ENCODE results near the gene ARHGDIA.

The ARHGDIA gene

DNA sequence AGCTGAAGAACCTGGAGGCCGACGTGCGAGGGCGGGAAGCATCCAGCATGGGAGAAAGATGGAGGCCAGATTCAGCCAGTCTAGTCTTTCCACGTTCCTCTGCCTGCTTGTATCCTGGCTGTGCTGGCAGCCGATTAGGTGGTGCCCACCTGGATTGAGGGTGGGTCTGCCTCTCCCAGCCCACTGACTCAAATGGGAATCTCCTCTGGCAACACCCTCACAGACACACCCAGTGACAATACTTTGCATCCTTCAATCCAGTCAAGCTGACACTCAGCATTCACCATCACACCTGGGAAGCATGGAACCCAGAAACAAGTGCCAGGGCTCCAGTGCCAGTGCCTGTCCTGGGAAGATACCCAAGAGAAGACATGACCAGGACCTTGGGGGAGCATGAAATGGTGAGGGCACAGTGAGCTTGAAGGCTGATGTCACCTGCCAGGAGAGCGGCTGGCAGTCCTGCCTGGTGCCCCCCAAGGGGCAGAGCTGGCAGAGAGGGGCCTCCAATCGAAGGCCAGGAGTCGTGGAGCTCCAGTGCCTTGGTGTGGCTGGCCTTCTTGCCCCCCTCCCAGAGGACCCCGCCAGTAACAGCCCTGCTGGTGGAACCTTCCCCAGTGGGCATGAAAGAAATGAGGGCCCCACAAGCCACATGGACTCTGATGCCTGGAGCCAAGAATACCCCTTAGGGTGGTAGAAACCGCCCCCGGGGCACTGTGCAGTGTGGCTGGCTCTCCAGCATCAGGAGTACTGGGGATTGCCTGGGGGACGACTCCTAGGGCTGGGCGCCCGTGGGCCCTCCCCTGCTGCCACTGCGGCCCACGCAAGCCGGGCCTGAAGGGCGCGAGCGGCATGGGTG lies 30.3 kb upstream of the ARHGDIA start:
- no peak for DNase-seq (ENCODE audit: low spot score)
- TF ChIP-seq, protein P1, sequence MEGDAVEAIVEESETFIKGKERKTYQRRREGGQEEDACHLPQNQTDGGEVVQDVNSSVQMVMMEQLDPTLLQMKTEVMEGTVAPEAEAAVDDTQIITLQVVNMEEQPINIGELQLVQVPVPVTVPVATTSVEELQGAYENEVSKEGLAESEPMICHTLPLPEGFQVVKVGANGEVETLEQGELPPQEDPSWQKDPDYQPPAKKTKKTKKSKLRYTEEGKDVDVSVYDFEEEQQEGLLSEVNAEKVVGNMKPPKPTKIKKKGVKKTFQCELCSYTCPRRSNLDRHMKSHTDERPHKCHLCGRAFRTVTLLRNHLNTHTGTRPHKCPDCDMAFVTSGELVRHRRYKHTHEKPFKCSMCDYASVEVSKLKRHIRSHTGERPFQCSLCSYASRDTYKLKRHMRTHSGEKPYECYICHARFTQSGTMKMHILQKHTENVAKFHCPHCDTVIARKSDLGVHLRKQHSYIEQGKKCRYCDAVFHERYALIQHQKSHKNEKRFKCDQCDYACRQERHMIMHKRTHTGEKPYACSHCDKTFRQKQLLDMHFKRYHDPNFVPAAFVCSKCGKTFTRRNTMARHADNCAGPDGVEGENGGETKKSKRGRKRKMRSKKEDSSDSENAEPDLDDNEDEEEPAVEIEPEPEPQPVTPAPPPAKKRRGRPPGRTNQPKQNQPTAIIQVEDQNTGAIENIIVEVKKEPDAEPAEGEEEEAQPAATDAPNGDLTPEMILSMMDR (IDR thresholded peaks at IDR 0.05; ENCODE audit: extremely low read depth, insufficient read depth, missing control alignments), result no peak
- in situ Hi-C loops (cut with MboI; ENCODE audit: low pct_unique_long_range_greater_than_20kb, low sequenced_read_pairs, unreplicated experiment), result no loop called here

DNA sequence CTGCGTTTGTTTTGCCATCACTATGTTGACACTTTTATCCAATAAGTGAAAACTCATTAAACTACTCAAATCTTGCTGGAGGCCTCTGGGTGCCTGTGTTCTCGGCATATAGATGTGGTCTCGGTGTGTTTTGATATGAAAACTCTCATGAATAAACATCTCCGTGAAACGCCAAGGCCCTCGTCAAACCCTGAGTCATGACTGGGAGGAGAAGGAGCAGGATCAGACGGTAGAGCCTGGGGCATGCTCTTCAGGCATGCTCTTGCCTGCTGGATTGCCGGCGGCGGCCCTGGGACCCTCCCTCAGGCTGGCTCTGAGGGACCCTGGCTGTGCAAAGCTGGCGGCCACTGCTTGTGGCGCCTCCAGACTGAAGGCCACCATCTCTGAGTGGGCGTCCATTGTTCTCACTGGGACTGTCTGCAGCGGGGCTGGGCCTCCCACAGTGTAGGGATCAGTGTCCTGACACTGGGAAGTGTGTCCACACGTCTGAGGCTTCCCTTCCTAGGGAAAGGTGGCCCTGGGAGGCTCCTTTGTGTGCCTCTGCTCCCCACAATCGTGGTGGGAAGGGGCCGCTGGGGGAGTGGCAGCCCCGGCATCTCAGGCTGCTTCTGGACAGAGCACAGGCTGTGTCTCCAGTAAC lies 29.2 kb upstream of the ARHGDIA start:
- TF ChIP-seq, protein P1 (IDR thresholded peaks at IDR 0.05; ENCODE audit: extremely low read depth, insufficient read depth, missing control alignments), result no peak
- no peak for DNase-seq (ENCODE audit: low spot score)
- in situ Hi-C loops (cut with MboI; ENCODE audit: low pct_unique_long_range_greater_than_20kb, low sequenced_read_pairs, unreplicated experiment), result no loop called here

DNA sequence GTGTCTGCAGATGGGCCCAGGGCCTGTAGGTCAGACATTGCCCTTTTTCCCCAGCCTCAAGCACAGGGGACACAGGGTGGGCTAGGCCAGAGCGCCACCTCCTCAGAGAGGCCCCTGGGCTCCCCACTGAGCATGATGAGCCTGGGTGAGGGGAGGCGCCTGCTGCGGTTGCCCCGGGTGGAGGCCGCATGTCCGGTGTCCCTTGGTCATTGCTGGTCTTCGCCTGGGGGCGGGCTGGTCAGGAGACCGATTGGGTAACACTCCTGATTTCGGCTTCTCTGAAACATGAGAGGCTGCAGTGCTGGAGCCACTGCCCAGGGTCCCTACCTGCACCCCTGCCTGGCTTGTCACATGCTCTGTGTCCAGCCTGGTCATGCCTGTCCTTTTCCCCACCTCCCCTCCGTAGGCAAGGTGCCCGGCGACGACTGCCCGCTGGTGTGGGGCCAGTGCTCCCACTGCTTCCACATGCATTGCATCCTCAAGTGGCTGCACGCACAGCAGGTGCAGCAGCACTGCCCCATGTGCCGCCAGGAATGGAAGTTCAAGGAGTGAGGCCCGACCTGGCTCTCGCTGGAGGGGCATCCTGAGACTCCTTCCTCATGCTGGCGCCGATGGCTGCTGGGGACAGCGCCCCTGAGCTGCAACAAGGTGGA lies 28.5 kb upstream of the ARHGDIA start:
- in situ Hi-C loops (cut with MboI; ENCODE audit: low pct_unique_long_range_greater_than_20kb, low sequenced_read_pairs, unreplicated experiment), result no loop called here
- no peak for DNase-seq (ENCODE audit: low spot score)
- TF ChIP-seq, protein P1 (IDR thresholded peaks at IDR 0.05; ENCODE audit: extremely low read depth, insufficient read depth, missing control alignments), result no peak

DNA sequence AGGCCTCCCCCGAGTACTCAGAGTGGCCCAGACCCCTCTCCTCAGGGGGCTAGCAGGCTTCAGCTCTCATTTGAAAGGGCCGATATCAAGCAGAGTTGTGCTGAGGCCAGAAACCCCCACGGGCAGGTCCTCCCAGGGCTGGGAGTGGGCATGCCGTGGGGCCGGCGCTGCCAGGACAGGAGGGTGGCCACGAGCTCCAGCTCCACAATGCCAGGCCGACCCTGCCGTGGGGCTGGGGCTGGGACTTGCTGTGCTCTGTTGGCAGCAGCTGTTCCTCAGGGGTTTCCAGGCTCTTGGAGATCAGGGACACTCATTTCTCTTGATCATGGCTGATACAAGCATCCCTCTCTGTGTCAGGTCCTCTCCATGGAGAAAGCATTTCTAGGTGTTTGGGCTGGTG lies 27.7 kb upstream of the ARHGDIA start:
- in situ Hi-C loops (cut with MboI; ENCODE audit: low pct_unique_long_range_greater_than_20kb, low sequenced_read_pairs, unreplicated experiment), result no loop called here
- TF ChIP-seq, protein P1 (IDR thresholded peaks at IDR 0.05; ENCODE audit: extremely low read depth, insufficient read depth, missing control alignments), result no peak
- DNase-seq (ENCODE audit: low spot score), result no peak

DNA sequence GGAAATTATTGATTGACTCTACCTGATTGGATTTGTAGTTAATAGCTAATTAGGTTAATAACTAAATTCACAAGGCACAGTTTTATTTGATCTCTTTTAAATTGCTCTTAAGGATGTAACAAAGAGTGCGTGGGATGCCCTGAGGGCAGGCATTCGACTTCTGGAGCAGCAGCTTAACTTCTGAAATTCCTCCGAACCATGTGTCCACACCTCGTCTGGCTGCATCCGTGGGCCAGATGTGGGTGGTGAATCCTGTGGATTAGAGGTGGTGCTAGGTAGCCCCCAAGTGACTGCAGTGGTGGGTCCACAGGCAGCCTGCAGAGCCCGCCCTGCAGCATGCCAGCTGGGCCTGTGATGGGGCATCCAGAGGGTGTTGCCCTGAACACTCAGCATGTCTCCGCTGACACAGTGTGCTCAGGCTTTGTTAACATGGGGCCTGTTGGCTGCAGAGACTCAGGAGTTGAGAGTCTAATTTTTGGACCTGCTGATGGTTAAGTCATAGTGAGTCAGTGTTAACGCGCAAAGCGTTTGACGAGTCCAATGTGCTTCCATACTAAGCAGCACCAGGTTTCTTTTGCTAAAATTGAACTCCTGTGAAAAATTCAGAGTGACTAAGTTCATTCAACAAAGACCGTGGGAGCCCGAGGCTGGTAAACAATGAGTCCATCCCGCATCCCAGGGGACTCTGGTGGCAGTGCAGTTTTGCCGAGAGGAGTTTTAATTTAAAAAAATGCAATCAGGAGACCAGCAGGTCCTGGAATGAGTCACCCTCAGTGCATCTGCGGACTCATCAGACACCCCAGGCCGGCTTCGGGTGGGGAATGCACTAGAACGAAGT lies 27.1 kb upstream of the ARHGDIA start:
- no peak for DNase-seq (ENCODE audit: low spot score)
- in situ Hi-C loops (cut with MboI; ENCODE audit: low pct_unique_long_range_greater_than_20kb, low sequenced_read_pairs, unreplicated experiment), result no loop called here
- TF ChIP-seq, protein P1 (IDR thresholded peaks at IDR 0.05; ENCODE audit: extremely low read depth, insufficient read depth, missing control alignments), result no peak

DNA sequence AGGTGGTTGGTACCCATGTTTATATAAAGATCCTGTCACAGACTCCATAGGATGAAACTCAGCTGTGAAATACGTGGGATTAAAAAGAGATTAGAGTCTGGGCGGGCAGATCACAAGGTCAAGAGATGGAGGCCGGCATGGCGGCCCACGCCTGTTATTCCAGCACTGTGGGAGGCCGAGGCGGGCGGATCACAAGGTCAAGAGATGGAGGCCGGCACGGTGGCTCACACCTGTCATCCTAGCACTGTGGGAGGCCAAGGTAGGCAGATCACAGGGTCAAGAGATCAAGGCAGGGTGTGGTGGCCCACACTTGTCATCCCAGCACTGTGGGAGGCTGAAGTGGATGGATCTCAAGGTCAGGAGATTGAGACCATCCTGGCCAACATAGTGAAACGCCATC lies 24.3 kb upstream of the ARHGDIA start:
- TF ChIP-seq, protein P1 (IDR thresholded peaks at IDR 0.05; ENCODE audit: extremely low read depth, insufficient read depth, missing control alignments), result no peak
- DNase-seq (ENCODE audit: low spot score), result no peak
- in situ Hi-C loops (cut with MboI; ENCODE audit: low pct_unique_long_range_greater_than_20kb, low sequenced_read_pairs, unreplicated experiment), result no loop called here

Measured in GM13977 (cell line).